RWPE1 (cell line): ENCODE data around the gene XK.
"Not testable (repeated sequence)": the region's sequence is repeated elsewhere in the genome, so short reads cannot be mapped to it uniquely, and the experiment has no call there.

Experiments used
- CTCF ChIA-PET: fragments of 350-600 bp; sonication (Branson Sonifier 250); formaldehyde crosslinking; extraction: SDS; loops from one replicate; lab custom pipeline; 2021; lab: Yijun Ruan, JAX
- POLR2A ChIA-PET: fragments of 400-600 bp; formaldehyde crosslinking; extraction: SDS; loops from one replicate; lab custom pipeline; 2020; ENCODE audit warnings: antibody characterized with exemption; ENCODE audit not compliant: low non-redundant PET; lab: Yijun Ruan, JAX
- DNase-seq: peaks from one replicate; pipeline ENCODE4 v3.0.0; 2012; ENCODE audit warnings: low spot score
- H3K27ac ChIP-seq: fragments of 450-650 bp; 2 replicates; pipeline ENCODE4 v1.5.1; 2017
- CTCF ChIP-seq: fragments of 450-650 bp; conservative IDR thresholded peaks from 2 replicates; pipeline ENCODE4 v1.5.1; 2017; ENCODE audit warnings: low read depth, mild to moderate bottlenecking

The XK gene

GRCh38 chrX:37767430-37767829 lies 81.8 kb downstream of the XK start:
- CTCF ChIA-PET = no interaction called here
- DNase-seq = no peak
- POLR2A ChIA-PET = no interaction called here
- no peak overlapping the region for H3K27ac ChIP-seq
- TF ChIP-seq CTCF = no peak

- H3K27ac ChIP-seq, POLR2A ChIA-PET, CTCF ChIA-PET, DNase-seq: not testable (repeated sequence)
These were observed 83.3 kb downstream of the XK start for GRCh38 chrX:37768866-37769265.

- no peak for DNase-seq
- POLR2A ChIA-PET = interaction anchor here (0.5 kb wide), 1 partner anchor 550 kb away, joined by 3 read pairs; no protein-coding TSS in a partner anchor
- no peak for TF ChIP-seq CTCF
- CTCF ChIA-PET = no interaction called here
- no peak overlapping the region for H3K27ac ChIP-seq
These were observed 90.8 kb downstream of the XK start for GRCh38 chrX:37776283-37776986.

GRCh38 chrX:37776987-37777325 lies 91.4 kb downstream of the XK start:
- CTCF ChIA-PET = interaction anchor here (0.6 kb wide), 2 partner anchors 73 to 437 kb away, joined by 3 to 6 read pairs; no protein-coding TSS in a partner anchor
- TF ChIP-seq CTCF = no peak
- DNase-seq = no peak
- POLR2A ChIA-PET = no interaction called here
- H3K27ac ChIP-seq = no peak overlapping the region

GRCh38 chrX:37779857-37780256 lies 94.3 kb downstream of the XK start, which contains the start of gene CYBB:
TSS of gene CYBB (plus strand) at chrX:37780059. CDS start at chrX:37780078, 19 bp downstream.
- ChIA-PET POLR2A (no interaction called here), CTCF (no interaction called here)
- no peak for TF ChIP-seq CTCF
- DNase-seq = no peak
- H3K27ac ChIP-seq = no peak within 1 kb of the TSS

GRCh38 chrX:37781081-37781480 lies 95.5 kb downstream of the XK start:
- TF ChIP-seq CTCF = no peak
- POLR2A ChIA-PET = no interaction called here
- DNase-seq = no peak
- CTCF ChIA-PET = interaction anchor here (0.8 to 1.1 kb wide), 2 partner anchors 36 to 385 kb away, joined by 3 to 4 read pairs; no protein-coding TSS in a partner anchor
- no peak overlapping the region for H3K27ac ChIP-seq
